DMS114 treated with DMSO at 0.1 percent for 48 hours (cell line): ENCODE results near the gene CTSK.
"Not testable (repeated sequence)": the region's sequence is repeated elsewhere in the genome, so short reads cannot be mapped to it uniquely, and the experiment has no call there.

Experiments used
- DNase-seq: peaks from one replicate; lab custom pipeline; 2025; ENCODE audit not compliant: unreplicated experiment; lab: John Stamatoyannopoulos, UW

Gene CTSK

GRCh38 chr1:150808121-150808520 is at the start of gene CTSK:
Gene CTSK, minus strand, starts transcription at chr1:150808260. Its CDS starts 1,455 bp downstream, at chr1:150806805.
- no peak for DNase-seq

GRCh38 chr1:150852734-150853133 is 44.7 kb upstream of the CTSK start:
- not testable (repeated sequence) for DNase-seq

- not testable (repeated sequence) for DNase-seq
Observed at GRCh38 chr1:150850801-150851362, 42.8 kb upstream of the CTSK start.

- DNase-seq = no peak
Observed at GRCh38 chr1:150846473-150847146, 38.5 kb upstream of the CTSK start.

- DNase-seq = no peak
Observed at GRCh38 chr1:150843474-150843873, 35.4 kb upstream of the CTSK start.

- DNase-seq = no peak
Observed at GRCh38 chr1:150842964-150843363, 34.9 kb upstream of the CTSK start.

GRCh38 chr1:150842343-150842742 is 34.3 kb upstream of the CTSK start:
- no peak for DNase-seq

GRCh38 chr1:150841626-150842025 is 33.6 kb upstream of the CTSK start:
- no peak for DNase-seq

- DNase-seq = not testable (repeated sequence)
Observed at GRCh38 chr1:150840850-150841249, 32.8 kb upstream of the CTSK start.

- no peak for DNase-seq
Observed at GRCh38 chr1:150836129-150836773, 28.2 kb upstream of the CTSK start.

- not testable (repeated sequence) for DNase-seq
Observed at GRCh38 chr1:150833961-150834360, 25.9 kb upstream of the CTSK start.

GRCh38 chr1:150832597-150832996 is 24.5 kb upstream of the CTSK start:
- no peak for DNase-seq

GRCh38 chr1:150829751-150830150 is 21.7 kb upstream of the CTSK start:
- peak; percentile 26 for DNase-seq

GRCh38 chr1:150826299-150826698 is 18.2 kb upstream of the CTSK start:
- DNase-seq = no peak

- no peak for DNase-seq
Observed at GRCh38 chr1:150820730-150821512, 12.9 kb upstream of the CTSK start.

GRCh38 chr1:150815871-150816270 is 7.8 kb upstream of the CTSK start:
- no peak for DNase-seq

- peak; percentile 71 for DNase-seq
Observed at GRCh38 chr1:150813028-150813707, 5.1 kb upstream of the CTSK start.

GRCh38 chr1:150810958-150811659 is 3.0 kb upstream of the CTSK start:
- DNase-seq = no peak

- DNase-seq = no peak
Observed at GRCh38 chr1:150809651-150810050, 1.6 kb upstream of the CTSK start.

- DNase-seq = no peak
Observed at GRCh38 chr1:150808846-150809245, 786 bp upstream of the CTSK start.
